ENCODE data around the gene STX5. TPM values are rescaled to one million over a fixed set of nuclear protein-coding genes. Genes with fewer than 3 reads are reported as not detected.
A peak's percentile ranks its signal among the peaks of the same experiment; 100 is the strongest.
"Not testable (repeated sequence)": the region's sequence is repeated elsewhere in the genome, so short reads cannot be mapped to it uniquely, and the experiment has no call there.

Gene STX5
- total RNA-seq, 1 experiment from 2014 or later = 38.3 TPM

- Mint-ChIP-seq H3K27me3 (ENCODE audit: unreplicated experiment) (no peaks in the 10 kb centered on the region), H3K4me3 (ENCODE audit: low read depth, unreplicated experiment) (peak overlapping the region; percentile 98), H3K36me3 (ENCODE audit: insufficient read depth, unreplicated experiment) (peaks cover 61% of the 10 kb centered on the region), H3K9me3 (ENCODE audit: low read depth, unreplicated experiment) (no peaks in the 10 kb centered on the region), H3K27ac (ENCODE audit: unreplicated experiment) (peak overlapping the region; percentile 99), H3K4me1 (ENCODE audit: low read depth, unreplicated experiment) (peaks cover 14% of the 10 kb centered on the region)
- BruUV-seq (replicated peaks) = no TSS peak
- intact Hi-C loops (cut with micrococcal nuclease; ENCODE audit: unreplicated experiment) = no loop called here
- CTCF ChIA-PET = interaction anchor here (0.8 to 2.2 kb wide), 5 partner anchors 9 to 71 kb away, joined by 3 to 10 read pairs (median 7); partner anchors contain the start of genes POLR2G, TMEM179B and ZBTB3
- DNase-seq = no peak
- TF ChIP-seq CTCF (IDR thresholded peaks at IDR 0.05; ENCODE audit: unreplicated experiment) = no peak
These were observed 61.1 kb downstream of the STX5 start for GRCh38 chr11:62770778-62771143.

- not testable (repeated sequence) for DNase-seq
These were observed 71.0 kb downstream of the STX5 start for GRCh38 chr11:62760867-62761227.

GRCh38 chr11:62757846-62758788, 73.7 kb downstream of the STX5 start:
- BruUV-seq (replicated peaks) = no TSS peak
- H3K27me3 Mint-ChIP-seq (ENCODE audit: unreplicated experiment) = no peaks in the 10 kb centered on the region
- CTCF ChIA-PET = no interaction called here
- H3K4me1 Mint-ChIP-seq (ENCODE audit: low read depth, unreplicated experiment) = peaks cover 14% of the 10 kb centered on the region
- DNase-seq = no peak
- TF ChIP-seq CTCF (IDR thresholded peaks at IDR 0.05; ENCODE audit: unreplicated experiment) = no peak
- intact Hi-C loops (cut with micrococcal nuclease; ENCODE audit: unreplicated experiment) = no loop called here
- H3K36me3 Mint-ChIP-seq (ENCODE audit: insufficient read depth, unreplicated experiment) = peaks cover 33% of the 10 kb centered on the region
- H3K27ac Mint-ChIP-seq (ENCODE audit: unreplicated experiment) = no peak overlapping the region
- no peaks in the 10 kb centered on the region for H3K9me3 Mint-ChIP-seq (ENCODE audit: low read depth, unreplicated experiment)
- H3K4me3 Mint-ChIP-seq (ENCODE audit: low read depth, unreplicated experiment) = no peak overlapping the region

More at GRCh38 chr11:62760867-62761227, 71.0 kb downstream of the STX5 start:
- peaks cover 14% of the 10 kb centered on the region for H3K4me1 Mint-ChIP-seq (ENCODE audit: low read depth, unreplicated experiment)
- H3K27me3 Mint-ChIP-seq (ENCODE audit: unreplicated experiment); BruUV-seq (replicated peaks); H3K9me3 Mint-ChIP-seq (ENCODE audit: low read depth, unreplicated experiment); intact Hi-C loops (cut with micrococcal nuclease; ENCODE audit: unreplicated experiment): not testable (repeated sequence)
- peak overlapping the region; percentile 98 for H3K4me3 Mint-ChIP-seq (ENCODE audit: low read depth, unreplicated experiment)
- peaks cover 30% of the 10 kb centered on the region for H3K36me3 Mint-ChIP-seq (ENCODE audit: insufficient read depth, unreplicated experiment)
- CTCF ChIA-PET = interaction anchor here (1.6 kb wide), 1 partner anchor 26 kb away, joined by 7 read pairs; the partner anchor contains the start of gene TMEM179B
- peak overlapping the region; percentile 97 for H3K27ac Mint-ChIP-seq (ENCODE audit: unreplicated experiment)

Small RNAs within 50 kb of the gene (microRNA-seq; reads per million reads assigned to microRNA genes)
- gene MIR6514 = 1.1 reads per million
- not detected for gene MIR6748

Other genes starting within 250 kb of the STX5 start
- gene TUT1, start 240.5 kb downstream of the STX5 start, total RNA-seq (2022) = 21.9 and 26.3 TPM in 2 replicates
- 90.4 and 97.2 TPM in 2 replicates for gene MTA2, start 230.2 kb downstream of the STX5 start, total RNA-seq (2022)
- 43.3 and 51.4 TPM in 2 replicates for gene EML3, start 219.3 kb downstream of the STX5 start, total RNA-seq (2022)
- 1.6 and 2.6 TPM in 2 replicates for gene ROM1, start 218.8 kb downstream of the STX5 start, total RNA-seq (2022)
- gene B3GAT3, start 210.1 kb downstream of the STX5 start, total RNA-seq (2022) = 31.5 and 32.7 TPM in 2 replicates
- 356 and 377 TPM in 2 replicates for gene GANAB, start 185.4 kb downstream of the STX5 start, total RNA-seq (2022)
- 21.4 and 26.0 TPM in 2 replicates for gene INTS5, start 178.7 kb downstream of the STX5 start, total RNA-seq (2022)
- gene C11orf98, start 166.8 kb downstream of the STX5 start, total RNA-seq (2022) = 61.7 and 67.4 TPM in 2 replicates
- 17.7 and 23.1 TPM in 2 replicates for gene CSKMT, start 166.7 kb downstream of the STX5 start, total RNA-seq (2022)
- 10.4 and 11.4 TPM in 2 replicates for gene UQCC3, start 160.4 kb downstream of the STX5 start, total RNA-seq (2022)
- gene LBHD1, start 159.8 kb downstream of the STX5 start, total RNA-seq (2022) = 16.4 and 21.3 TPM in 2 replicates
- gene UBXN1, start 153.0 kb downstream of the STX5 start, total RNA-seq (2022) = 91.9 and 98.7 TPM in 2 replicates
- 0.71 and 1.5 TPM in 2 replicates for gene LRRN4CL, start 142.5 kb downstream of the STX5 start, total RNA-seq (2022)
- gene BSCL2, start 124.6 kb downstream of the STX5 start, total RNA-seq (2022) = 71.5 and 88.0 TPM in 2 replicates
- gene GNG3, start 124.4 kb downstream of the STX5 start, total RNA-seq (2022) = not detected in 2 replicates
- 52.6 and 52.7 TPM in 2 replicates for gene HNRNPUL2, start 104.6 kb downstream of the STX5 start, total RNA-seq (2022)
- gene TTC9C, start 103.6 kb downstream of the STX5 start, total RNA-seq (2022) = 35.5 and 36.7 TPM in 2 replicates
- 9.7 and 10.6 TPM in 2 replicates for gene ZBTB3, start 77.9 kb downstream of the STX5 start, total RNA-seq (2022)
- 83.4 and 86.9 TPM in 2 replicates for gene POLR2G, start 70.5 kb downstream of the STX5 start, total RNA-seq (2022)
- gene TAF6L, start 60.7 kb downstream of the STX5 start, total RNA-seq (2022) = 26.0 and 28.9 TPM in 2 replicates
- 65.6 and 72.3 TPM in 2 replicates for gene TMEM179B, start 44.6 kb downstream of the STX5 start, total RNA-seq (2022)
- 19.4 and 20.5 TPM in 2 replicates for gene TMEM223, start 40.0 kb downstream of the STX5 start, total RNA-seq (2022)
- 48.0 and 51.6 TPM in 2 replicates for gene NXF1, start 26.6 kb downstream of the STX5 start, total RNA-seq (2022)
- not detected in 2 replicates for gene TEX54, start 790 bp upstream of the STX5 start, total RNA-seq (2022)
- gene WDR74, start 7.5 kb upstream of the STX5 start, total RNA-seq (2022) = 87.7 and 97.4 TPM in 2 replicates
- gene SLC3A2, start 48.8 kb upstream of the STX5 start, total RNA-seq (2022) = 410 and 444 TPM in 2 replicates
- not detected in 2 replicates for gene CHRM1, start 89.3 kb upstream of the STX5 start, total RNA-seq (2022)
- not detected in 2 replicates for gene SLC22A6, start 152.9 kb upstream of the STX5 start, total RNA-seq (2022)
- not detected in 2 replicates for gene SLC22A8, start 183.8 kb upstream of the STX5 start, total RNA-seq (2022)